HUDEP-2 (cell line): ENCODE results near the gene TDO2.
"Not testable (repeated sequence)": the region's sequence is repeated elsewhere in the genome, so short reads cannot be mapped to it uniquely, and the experiment has no call there.

Experiments
- DNase-seq, 76 experiments: peaks; one replicate each; lab custom pipeline; 2025; ENCODE audit not compliant: unreplicated experiment in 76 of 76; lab: John Stamatoyannopoulos, UW

Gene TDO2

GRCh38 chr4:155906554-155907247 lies 3.2 kb downstream of the TDO2 start:
- DNase-seq: no peak

- no peak for DNase-seq
Measured at GRCh38 chr4:155907556-155907955, 4.1 kb downstream of the TDO2 start.

GRCh38 chr4:155908187-155909139 lies 5.0 kb downstream of the TDO2 start:
- no peak for DNase-seq

- no peak for DNase-seq
Measured at GRCh38 chr4:155909615-155910226, 6.2 kb downstream of the TDO2 start.

GRCh38 chr4:155911905-155912304 lies 8.4 kb downstream of the TDO2 start:
- no peak for DNase-seq

- no peak for DNase-seq
Measured at GRCh38 chr4:155914782-155915181, 11.3 kb downstream of the TDO2 start.

GRCh38 chr4:155921597-155921996 lies 18.1 kb downstream of the TDO2 start:
- no peak for DNase-seq

GRCh38 chr4:155924637-155925036 lies 21.1 kb downstream of the TDO2 start:
- DNase-seq: no peak

GRCh38 chr4:155929833-155930232 lies 26.3 kb downstream of the TDO2 start:
- DNase-seq: no peak

- DNase-seq: no peak
Measured at GRCh38 chr4:155930330-155930729, 26.8 kb downstream of the TDO2 start.

- no peak for DNase-seq
Measured at GRCh38 chr4:155931634-155932033, 28.1 kb downstream of the TDO2 start.

GRCh38 chr4:155934634-155935033 lies 31.1 kb downstream of the TDO2 start:
- DNase-seq: not testable (repeated sequence)

- no peak for DNase-seq
Measured at GRCh38 chr4:155935389-155935986, 32.0 kb downstream of the TDO2 start.

GRCh38 chr4:155941085-155941790 lies 37.7 kb downstream of the TDO2 start:
- DNase-seq: no peak

GRCh38 chr4:155941820-155942219 lies 38.3 kb downstream of the TDO2 start:
- no peak for DNase-seq

GRCh38 chr4:155943605-155944291 lies 40.3 kb downstream of the TDO2 start:
- no peak for DNase-seq

- DNase-seq: no peak
Measured at GRCh38 chr4:155944516-155944915, 41.0 kb downstream of the TDO2 start.

GRCh38 chr4:155946486-155946885 lies 43.0 kb downstream of the TDO2 start:
- no peak for DNase-seq

- DNase-seq: no peak
Measured at GRCh38 chr4:155948541-155948940, 45.0 kb downstream of the TDO2 start.

- DNase-seq: no peak
Measured at GRCh38 chr4:155950461-155950860, 47.0 kb downstream of the TDO2 start.
